ENCODE measurements around the gene C9.
"Not testable (repeated sequence)": the region's sequence is repeated elsewhere in the genome, so short reads cannot be mapped to it uniquely, and the experiment has no call there.

Gene C9

GRCh38 chr5:39364367-39364766, at the start of gene C9:
TSS of gene C9 (minus strand) at chr5:39364495. CDS start at chr5:39364464, 31 bp downstream.
- no peak for DNase-seq (ENCODE audit: low spot score)

GRCh38 chr5:39413771-39414170, 49.5 kb upstream of the C9 start:
- DNase-seq (ENCODE audit: low spot score), result no peak

- no peak for DNase-seq (ENCODE audit: low spot score)
Observed at GRCh38 chr5:39412721-39413394, 48.6 kb upstream of the C9 start.

GRCh38 chr5:39411985-39412384, 47.7 kb upstream of the C9 start:
- no peak for DNase-seq (ENCODE audit: low spot score)

- DNase-seq (ENCODE audit: low spot score), result no peak
Observed at GRCh38 chr5:39411061-39411460, 46.8 kb upstream of the C9 start.

GRCh38 chr5:39409033-39409432, 44.7 kb upstream of the C9 start:
- no peak for DNase-seq (ENCODE audit: low spot score)

GRCh38 chr5:39405083-39405843, 41.0 kb upstream of the C9 start:
- no peak for DNase-seq (ENCODE audit: low spot score)

GRCh38 chr5:39403761-39404160, 39.5 kb upstream of the C9 start:
- not testable (repeated sequence) for DNase-seq (ENCODE audit: low spot score)

- DNase-seq (ENCODE audit: low spot score), result not testable (repeated sequence)
Observed at GRCh38 chr5:39402140-39402539, 37.8 kb upstream of the C9 start.

GRCh38 chr5:39400713-39401578, 36.7 kb upstream of the C9 start:
- DNase-seq (ENCODE audit: low spot score), result no peak

GRCh38 chr5:39399135-39400036, 35.1 kb upstream of the C9 start:
- peak; percentile 64 for DNase-seq (ENCODE audit: low spot score)

GRCh38 chr5:39396843-39397242, 32.5 kb upstream of the C9 start:
- no peak for DNase-seq (ENCODE audit: low spot score)

GRCh38 chr5:39395521-39395920, 31.2 kb upstream of the C9 start:
- DNase-seq (ENCODE audit: low spot score), result no peak

- peak; percentile 21 for DNase-seq (ENCODE audit: low spot score)
Observed at GRCh38 chr5:39394946-39395345, 30.7 kb upstream of the C9 start.

- no peak for DNase-seq (ENCODE audit: low spot score)
Observed at GRCh38 chr5:39390945-39391344, 26.6 kb upstream of the C9 start.

- DNase-seq (ENCODE audit: low spot score), result no peak
Observed at GRCh38 chr5:39387293-39387692, 23.0 kb upstream of the C9 start.

GRCh38 chr5:39384271-39384670, 20.0 kb upstream of the C9 start:
- DNase-seq (ENCODE audit: low spot score), result no peak

- no peak for DNase-seq (ENCODE audit: low spot score)
Observed at GRCh38 chr5:39381376-39381775, 17.1 kb upstream of the C9 start.

GRCh38 chr5:39379693-39380092, 15.4 kb upstream of the C9 start:
- no peak for DNase-seq (ENCODE audit: low spot score)

- no peak for DNase-seq (ENCODE audit: low spot score)
Observed at GRCh38 chr5:39377613-39378012, 13.3 kb upstream of the C9 start.

- DNase-seq (ENCODE audit: low spot score), result peak; percentile 46
Observed at GRCh38 chr5:39376293-39376714, 12.0 kb upstream of the C9 start.

GRCh38 chr5:39373791-39374190, 9.5 kb upstream of the C9 start:
- DNase-seq (ENCODE audit: low spot score), result no peak
